GM13977 (cell line): ENCODE results near the gene RIMKLB.
"Not testable (repeated sequence)": the region's sequence is repeated elsewhere in the genome, so short reads cannot be mapped to it uniquely, and the experiment has no call there.

Experiments
- DNase-seq: peaks from one replicate; pipeline ENCODE4 v3.0.0; 2012; ENCODE audit warnings: low spot score
- CTCF ChIP-seq: IDR thresholded peaks from 2 replicates; pipeline ENCODE4 v1.5.1; 2012; ENCODE audit warnings: mild to moderate bottlenecking, control low read depth; ENCODE audit not compliant: insufficient read depth; ENCODE audit errors: extremely low read depth, missing control alignments
- in situ Hi-C: fragments of 300-500 bp; cut with MboI; formaldehyde crosslinking; loops from one replicate; pipeline ENCODE4 v1.12.0; 2022; ENCODE audit warnings: low sequenced_read_pairs, low pct_unique_long_range_greater_than_20kb, mixed read lengths, inconsistent platforms; ENCODE audit not compliant: unreplicated experiment

The RIMKLB gene

GRCh38 chr12:8746046-8746445 lies 48.3 kb downstream of the RIMKLB start:
- DNase-seq = no peak
- in situ Hi-C loops = no loop called here
- TF ChIP-seq CTCF = no peak

DNA sequence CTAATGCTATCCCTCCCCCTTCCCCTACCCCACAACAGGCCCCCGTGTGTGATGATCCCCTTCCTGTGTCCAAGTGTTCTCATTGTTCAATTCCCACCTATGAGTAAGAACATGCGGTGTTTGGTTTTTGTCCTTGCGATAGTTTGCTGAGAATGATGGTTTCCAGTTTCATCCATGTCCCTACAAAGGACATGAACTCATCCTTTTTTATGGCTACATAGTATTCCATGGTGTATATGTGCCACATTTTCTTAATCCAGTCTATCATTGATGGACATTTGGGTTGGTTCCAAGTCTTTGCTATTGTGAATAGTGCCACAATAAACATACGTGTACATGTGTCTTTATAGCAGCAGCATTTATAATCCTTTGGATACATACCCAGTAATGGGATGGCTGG lies 62.3 kb downstream of the RIMKLB start:
- DNase-seq, in situ Hi-C loops: not testable (repeated sequence)

DNA sequence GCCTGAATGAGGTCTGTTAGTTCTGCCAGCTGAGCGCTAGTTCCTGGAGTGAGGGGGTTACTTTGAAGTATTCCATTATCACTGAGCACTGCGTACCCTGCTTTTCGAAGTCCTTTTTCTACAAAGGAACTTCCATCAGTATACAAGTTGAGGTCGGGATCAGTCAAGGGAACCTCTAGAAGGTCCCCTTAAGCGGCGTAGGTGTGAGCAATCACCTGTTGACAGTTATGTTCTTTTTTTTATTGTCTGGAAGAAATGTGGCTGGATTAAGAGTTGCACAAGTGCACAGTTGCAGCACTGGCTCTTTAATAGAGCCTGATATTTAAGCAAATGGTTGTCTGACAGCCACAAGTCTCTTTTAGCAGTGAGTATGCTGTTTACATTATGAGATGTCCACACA lies 64.9 kb downstream of the RIMKLB start:
- in situ Hi-C loops, DNase-seq: not testable (repeated sequence)

GRCh38 chr12:8766121-8766520 lies 68.3 kb downstream of the RIMKLB start:
- in situ Hi-C loops, DNase-seq: not testable (repeated sequence)

GRCh38 chr12:8770499-8770898 lies 72.7 kb downstream of the RIMKLB start:
- in situ Hi-C loops = no loop called here
- DNase-seq = no peak
- TF ChIP-seq CTCF = no peak

GRCh38 chr12:8771072-8771471 lies 73.3 kb downstream of the RIMKLB start:
- no peak for TF ChIP-seq CTCF

DNA sequence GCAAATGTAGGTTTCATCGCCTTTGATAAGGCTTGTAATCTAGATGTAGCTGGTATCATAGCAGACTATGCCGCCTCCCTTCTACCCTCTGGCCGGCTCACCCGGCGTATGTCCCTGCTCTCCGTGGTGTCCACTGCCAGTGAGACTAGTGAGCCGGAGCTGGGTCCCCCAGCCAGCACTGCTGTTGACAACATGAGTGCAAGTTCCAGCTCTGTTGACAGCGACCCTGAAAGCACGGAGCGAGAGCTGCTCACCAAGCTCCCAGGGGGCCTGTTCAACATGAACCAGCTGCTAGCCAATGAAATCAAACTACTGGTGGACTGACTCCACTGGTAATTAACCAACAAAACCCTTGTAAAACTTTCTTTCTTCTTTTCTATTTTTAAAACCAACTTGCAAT lies 75.7 kb downstream of the RIMKLB start:
- TF ChIP-seq CTCF = no peak
- no peak for DNase-seq

More at GRCh38 chr12:8771072-8771471, 73.3 kb downstream of the RIMKLB start:
- in situ Hi-C loops = no loop called here
- DNase-seq = no peak

DNA sequence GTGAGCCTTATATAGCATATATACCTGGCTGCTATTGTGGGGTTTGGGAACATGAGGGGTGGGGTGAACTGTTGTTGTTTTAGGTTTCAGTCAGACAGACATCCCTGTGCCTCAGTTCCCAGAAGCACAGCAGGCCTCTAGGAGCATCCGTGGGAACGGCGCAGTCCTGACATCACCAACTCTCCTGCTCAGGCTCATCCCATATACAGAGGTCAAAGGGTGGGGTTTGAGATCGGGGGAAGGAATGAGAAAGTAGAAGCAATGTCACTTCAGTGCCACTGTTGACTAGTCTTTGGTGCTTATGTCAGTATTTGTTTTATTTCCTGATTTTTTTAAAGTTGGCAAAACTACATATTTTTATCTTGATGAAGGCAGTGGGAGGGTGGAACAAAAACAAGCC lies 81.5 kb downstream of the RIMKLB start:
- no peak for TF ChIP-seq CTCF
- DNase-seq = no peak
- in situ Hi-C loops = no loop called here

More for the DNA sequence above, 75.7 kb downstream of the RIMKLB start:
- in situ Hi-C loops = no loop called here
